Measurements from ENCODE around the gene WNT5B. TPM values are rescaled to one million over a fixed set of nuclear protein-coding genes. Genes with fewer than 3 reads are reported as not detected.
A peak's percentile ranks its signal among the peaks of the same experiment; 100 is the strongest.

WNT5B gene
- total and polyA plus RNA-seq, 4 experiments from 2014 or later = 0.17 to 0.61 TPM; not detected in 2

DNA sequence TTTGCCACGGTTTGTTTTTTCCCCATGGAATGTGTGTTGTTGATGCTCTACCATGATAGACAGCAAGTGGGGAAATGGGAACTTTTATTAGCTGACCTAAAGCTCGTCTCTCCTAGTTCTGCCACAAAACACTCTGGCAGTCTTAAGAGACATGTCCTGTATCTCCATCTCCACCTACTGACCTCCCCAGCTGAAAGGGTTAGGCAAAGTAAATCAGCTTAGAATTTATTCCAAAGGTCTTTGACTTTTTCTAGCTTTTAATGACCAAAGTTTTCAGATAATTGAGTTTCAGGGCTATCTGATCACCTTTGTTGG lies 52.4 kb downstream of the WNT5B start:
- Mint-ChIP-seq H3K27ac (no peak overlapping the region), H3K4me3 (no peak overlapping the region), H3K4me1 (no peaks in the 10 kb centered on the region), H3K9me3 (no peaks in the 10 kb centered on the region), H3K27me3 (no peaks in the 10 kb centered on the region), H3K36me3 (no peaks in the 10 kb centered on the region)
- Histone ChIP-seq H3K4me3 (ENCODE audit: low read length in 2 of 2) (no peak overlapping the region), H3K9me3 (ENCODE audit: control insufficient read depth in 1 of 2, low read length in 2 of 2) (no peaks in the 10 kb centered on the region), H3K27ac (ENCODE audit: low read depth, low read length) (no peak overlapping the region), H3K4me1 (ENCODE audit: insufficient read depth, low read length) (no peaks in the 10 kb centered on the region), H3K36me3 (ENCODE audit: insufficient read depth, low read length) (no peaks in the 10 kb centered on the region), H3K27me3 (ENCODE audit: insufficient read depth, low read length) (no peaks in the 10 kb centered on the region)
- ChIA-PET POLR2A (ENCODE audit: partially characterized antibody) (interaction anchor here (1.5 kb wide), 1 partner anchor 9 kb away, joined by 4 read pairs; the partner anchor contains the start of gene ADIPOR2), CTCF (ENCODE audit: partially characterized antibody) (interaction anchor here (1.6 kb wide), 1 partner anchor 259 kb away, joined by 5 read pairs; no protein-coding TSS in a partner anchor)
- no peak for DNase-seq
- intact Hi-C loops (cut with micrococcal nuclease) = no loop called here

- Mint-ChIP-seq H3K9me3 (peaks cover 0 to 1% (median 0%) of the 10 kb centered on the region in 8 donors), H3K4me3 (peak overlapping the region in 3 of 8 donors; percentile 49 to 52 (median 49)), H3K27me3 (peaks cover 0 to 1% of the 10 kb centered on the region in 2 donors), H3K4me1 (peaks cover 22 to 40% (median 31%) of the 10 kb centered on the region in 4 donors), H3K27ac (peak overlapping the region in 4 of 7 donors; percentile 8 to 38 (median 28)), H3K36me3 (peaks cover 0 to 6% of the 10 kb centered on the region in 2 donors)
- CTCF ChIA-PET (ENCODE audit: partially characterized antibody) = interaction anchor here (0.6 to 4.8 kb wide), 3 partner anchors 45 to 252 kb away, joined by 4 to 30 read pairs (median 13); no protein-coding TSS in a partner anchor
- no peak for DNase-seq
- H3K9me3 ChIP-seq (ENCODE audit: control insufficient read depth in 1 of 2, low read length in 2 of 2) = no peaks in the 10 kb centered on the region
- intact Hi-C loops (cut with micrococcal nuclease) = no loop called here
- no peak overlapping the region for H3K4me3 ChIP-seq (ENCODE audit: low read length in 2 of 2)
- H3K4me1 ChIP-seq (ENCODE audit: insufficient read depth, low read length) = peaks cover 19% of the 10 kb centered on the region
- H3K36me3 ChIP-seq (ENCODE audit: insufficient read depth, low read length) = no peaks in the 10 kb centered on the region
- POLR2A ChIA-PET (ENCODE audit: partially characterized antibody) = interaction anchor here (0.6 kb wide), 1 partner anchor 91 kb away, joined by 3 read pairs; no protein-coding TSS in a partner anchor
- no peaks in the 10 kb centered on the region for H3K27me3 ChIP-seq (ENCODE audit: insufficient read depth, low read length)
- H3K27ac ChIP-seq (ENCODE audit: low read depth, low read length) = no peak overlapping the region
Observed at GRCh38 chr12:1688086-1688710, 59.2 kb downstream of the WNT5B start.

GRCh38 chr12:1690578-1691122 lies 61.6 kb downstream of the WNT5B start, which contains the start of gene ADIPOR2:
ADIPOR2 (plus strand) TSS chr12:1691070; CDS start chr12:1754344, 63,274 bp downstream.
- Mint-ChIP-seq H3K4me3 (peak within 1 kb of the TSS; percentile 88 to 97 (median 93)), H3K4me1 (peaks cover 26 to 53% (median 35%) of the 10 kb centered on the region in 4 donors), H3K36me3 (peaks cover 3 to 6% of the 10 kb centered on the region in 2 donors), H3K27ac (peak within 1 kb of the TSS; percentile 96 to 99 (median 99)), H3K9me3 (peaks cover 0 to 1% (median 0%) of the 10 kb centered on the region in 8 donors), H3K27me3 (peaks cover 0 to 1% of the 10 kb centered on the region in 2 donors)
- CTCF ChIA-PET (ENCODE audit: partially characterized antibody) = interaction anchor here (0.6 to 4.8 kb wide), 6 partner anchors 24 to 250 kb away, joined by 3 to 30 read pairs (median 7); no protein-coding TSS in a partner anchor
- Histone ChIP-seq H3K4me1 (ENCODE audit: insufficient read depth, low read length) (peaks cover 27% of the 10 kb centered on the region), H3K4me3 (ENCODE audit: low read length in 2 of 2) (peak within 1 kb of the TSS; percentile 70 to 87), H3K27me3 (ENCODE audit: insufficient read depth, low read length) (no peaks in the 10 kb centered on the region), H3K27ac (ENCODE audit: low read depth, low read length) (peak within 1 kb of the TSS; percentile 73), H3K36me3 (ENCODE audit: insufficient read depth, low read length) (no peaks in the 10 kb centered on the region), H3K9me3 (ENCODE audit: control insufficient read depth in 1 of 2, low read length in 2 of 2) (no peaks in the 10 kb centered on the region)
- DNase-seq = peak; percentile 93 to 95 (median 94)
- POLR2A ChIA-PET (ENCODE audit: partially characterized antibody) = interaction anchor here (0.7 to 2.9 kb wide), 15 partner anchors 10 to 1302 kb away, joined by 3 to 32 read pairs (median 4); partner anchors contain the start of gene KDM5A
- intact Hi-C loops (cut with micrococcal nuclease) = loop anchor here (1.0 to 2.0 kb wide), 7 partner anchors 29 to 1186 kb away; partner anchors contain the start of genes DCP1B, FBXL14, FOXM1 and ITFG2

DNA sequence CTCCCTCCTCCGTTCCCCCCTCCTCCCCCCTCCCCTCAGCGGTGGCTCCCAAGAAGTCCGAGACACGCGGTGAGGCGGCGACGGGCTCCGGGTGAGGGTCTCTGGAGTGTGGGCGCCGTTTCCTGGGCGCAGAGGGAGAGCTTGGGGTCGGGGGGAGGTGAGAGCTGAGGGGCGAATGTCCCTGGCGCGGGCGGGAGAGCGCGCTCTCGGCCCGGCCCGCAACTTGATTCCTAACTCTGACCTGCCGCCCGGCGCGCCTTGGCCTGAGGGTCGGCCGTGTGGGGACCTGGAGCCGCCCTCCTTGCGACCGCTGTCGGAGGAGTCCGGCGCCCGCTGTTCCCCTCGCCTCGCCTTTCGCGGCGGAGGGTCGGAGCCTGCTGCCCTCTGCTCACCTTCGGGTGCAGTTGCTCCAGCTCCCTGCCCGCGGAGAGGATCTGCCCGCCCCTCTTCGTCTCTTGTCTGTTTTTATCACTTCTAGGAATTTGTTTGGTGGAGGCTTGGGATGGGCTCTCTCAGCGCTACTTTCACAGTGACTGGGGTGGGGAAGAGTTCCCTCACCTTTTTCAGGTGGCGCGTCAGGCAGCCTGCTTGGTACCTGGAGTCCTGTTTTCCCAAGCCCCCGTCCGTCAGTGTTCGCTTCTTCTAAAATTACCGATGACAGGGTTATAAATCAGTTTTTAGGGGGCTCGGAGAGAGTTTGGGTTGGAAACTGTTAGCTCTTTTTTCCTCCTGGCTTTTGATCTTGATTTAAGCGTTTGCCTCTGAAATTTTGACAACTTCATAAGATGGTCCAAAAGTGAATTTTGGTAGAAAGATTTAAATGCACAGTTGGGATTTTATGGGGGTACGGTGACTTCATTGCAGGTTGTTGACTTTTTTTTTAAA lies 62.3 kb downstream of the WNT5B start:
- H3K4me3 Mint-ChIP-seq = peak overlapping the region; percentile 88 to 97 (median 93)
- peaks cover 34% of the 10 kb centered on the region for H3K4me1 ChIP-seq (ENCODE audit: insufficient read depth, low read length)
- peak overlapping the region; percentile 96 to 99 (median 99) for H3K27ac Mint-ChIP-seq
- intact Hi-C loops (cut with micrococcal nuclease) = loop anchor here (2.0 kb wide), 3 partner anchors 939 to 1185 kb away; partner anchors contain the start of genes FOXM1, ITFG2, RHNO1 and WNK1
- H3K4me1 Mint-ChIP-seq = peaks cover 32 to 59% (median 41%) of the 10 kb centered on the region in 4 donors
- no peaks in the 10 kb centered on the region for H3K36me3 ChIP-seq (ENCODE audit: insufficient read depth, low read length)
- peak in 2 of 5 donors; percentile 22 to 47 for DNase-seq
- H3K4me3 ChIP-seq (ENCODE audit: low read length in 2 of 2) = peak overlapping the region; percentile 70 to 87
- H3K36me3 Mint-ChIP-seq = peaks cover 3 to 6% of the 10 kb centered on the region in 2 donors
- ChIA-PET CTCF (ENCODE audit: partially characterized antibody) (interaction anchor here (0.7 to 4.8 kb wide), 8 partner anchors 25 to 249 kb away, joined by 3 to 30 read pairs (median 4); no protein-coding TSS in a partner anchor), POLR2A (ENCODE audit: partially characterized antibody) (interaction anchor here (0.8 to 2.9 kb wide), 14 partner anchors 10 to 1302 kb away, joined by 3 to 32 read pairs (median 4); partner anchors contain the start of gene KDM5A)
- no peaks in the 10 kb centered on the region for H3K27me3 ChIP-seq (ENCODE audit: insufficient read depth, low read length)
- peaks cover 0 to 1% (median 0%) of the 10 kb centered on the region in 8 donors for H3K9me3 Mint-ChIP-seq
- no peaks in the 10 kb centered on the region for H3K9me3 ChIP-seq (ENCODE audit: control insufficient read depth in 1 of 2, low read length in 2 of 2)
- H3K27ac ChIP-seq (ENCODE audit: low read depth, low read length) = peak overlapping the region; percentile 73
- H3K27me3 Mint-ChIP-seq = peaks cover 0 to 1% of the 10 kb centered on the region in 2 donors

- Histone ChIP-seq H3K27me3 (ENCODE audit: insufficient read depth, low read length) (no peaks in the 10 kb centered on the region), H3K9me3 (ENCODE audit: control insufficient read depth in 1 of 2, low read length in 2 of 2) (no peaks in the 10 kb centered on the region), H3K4me3 (ENCODE audit: low read length in 2 of 2) (peak overlapping the region in 1 of 2 donors; percentile 70), H3K4me1 (ENCODE audit: insufficient read depth, low read length) (peaks cover 40% of the 10 kb centered on the region), H3K36me3 (ENCODE audit: insufficient read depth, low read length) (no peaks in the 10 kb centered on the region), H3K27ac (ENCODE audit: low read depth, low read length) (no peak overlapping the region)
- Mint-ChIP-seq H3K27me3 (no peaks in the 10 kb centered on the region), H3K4me3 (peak overlapping the region; percentile 88 to 97 (median 93)), H3K9me3 (peaks cover 0 to 1% (median 0%) of the 10 kb centered on the region in 8 donors), H3K27ac (peak overlapping the region; percentile 92 to 99 (median 98)), H3K36me3 (peaks cover 4 to 6% of the 10 kb centered on the region in 2 donors), H3K4me1 (peaks cover 38 to 68% (median 50%) of the 10 kb centered on the region in 4 donors)
- no peak for DNase-seq
- CTCF ChIA-PET (ENCODE audit: partially characterized antibody) = interaction anchor here (1.5 to 3.1 kb wide), 5 partner anchors 35 to 99 kb away, joined by 4 to 15 read pairs (median 4); no protein-coding TSS in a partner anchor
- POLR2A ChIA-PET (ENCODE audit: partially characterized antibody) = interaction anchor here (1.2 kb wide), 1 partner anchor 99 kb away, joined by 4 read pairs; no protein-coding TSS in a partner anchor
- intact Hi-C loops (cut with micrococcal nuclease) = no loop called here
Observed at GRCh38 chr12:1692226-1692625, 63.2 kb downstream of the WNT5B start.

DNA sequence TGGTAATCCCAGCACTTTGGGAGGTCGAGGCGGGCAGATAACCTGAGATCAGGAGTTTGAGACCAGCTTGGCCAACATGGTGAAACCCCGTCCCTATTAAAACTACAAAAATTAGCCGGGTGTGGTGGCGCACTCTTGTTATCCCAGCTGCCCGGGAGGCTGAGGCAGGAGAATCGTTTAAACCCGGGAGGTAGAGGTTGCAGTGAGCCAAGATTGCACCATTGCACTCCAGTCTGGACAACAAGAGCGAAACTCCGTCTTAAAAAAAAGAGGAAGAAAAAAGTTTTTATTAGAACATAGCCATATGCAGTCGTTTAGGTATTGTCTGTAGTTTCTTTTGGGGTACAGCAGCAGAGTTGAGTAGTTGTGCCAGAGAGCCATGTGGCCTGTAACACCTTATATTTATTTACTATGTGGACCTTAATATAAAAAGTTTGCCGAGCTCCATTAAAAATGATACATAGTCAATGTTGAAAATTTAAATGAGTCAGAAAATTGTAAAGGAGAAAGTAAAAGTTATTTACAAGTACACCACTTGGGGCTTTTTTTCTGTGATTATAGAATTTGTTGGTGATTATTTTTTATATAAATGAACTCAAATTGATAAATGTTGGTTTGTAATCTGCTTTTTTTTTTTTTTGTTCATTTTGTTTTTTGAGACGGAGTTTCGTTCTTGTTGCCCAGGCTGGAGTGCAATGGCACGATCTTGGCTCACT lies 64.0 kb downstream of the WNT5B start:
- Histone ChIP-seq H3K36me3 (ENCODE audit: insufficient read depth, low read length) (no peaks in the 10 kb centered on the region), H3K27ac (ENCODE audit: low read depth, low read length) (no peak overlapping the region), H3K4me1 (ENCODE audit: insufficient read depth, low read length) (peaks cover 48% of the 10 kb centered on the region), H3K27me3 (ENCODE audit: insufficient read depth, low read length) (no peaks in the 10 kb centered on the region), H3K4me3 (ENCODE audit: low read length in 2 of 2) (no peak overlapping the region), H3K9me3 (ENCODE audit: control insufficient read depth in 1 of 2, low read length in 2 of 2) (no peaks in the 10 kb centered on the region)
- Mint-ChIP-seq H3K4me1 (peaks cover 47 to 76% (median 57%) of the 10 kb centered on the region in 4 donors), H3K4me3 (peak overlapping the region in 6 of 8 donors; percentile 12 to 97 (median 22)), H3K27me3 (no peaks in the 10 kb centered on the region), H3K36me3 (peaks cover 6 to 7% of the 10 kb centered on the region in 2 donors), H3K9me3 (peaks cover 0 to 1% (median 0%) of the 10 kb centered on the region in 8 donors), H3K27ac (peak overlapping the region in 4 of 7 donors; percentile 24 to 96 (median 45))
- intact Hi-C loops (cut with micrococcal nuclease) = no loop called here
- CTCF ChIA-PET (ENCODE audit: partially characterized antibody) = interaction anchor here (1.5 to 2.2 kb wide), 4 partner anchors 36 to 98 kb away, joined by 4 to 5 read pairs (median 4); no protein-coding TSS in a partner anchor
- POLR2A ChIA-PET (ENCODE audit: partially characterized antibody) = interaction anchor here (0.6 kb wide), 1 partner anchor 1012 kb away, joined by 4 read pairs; no protein-coding TSS in a partner anchor
- DNase-seq = no peak
